Adrenal gland (tissue), 12 donors: ENCODE data around the gene TMIGD2. TPM values are rescaled to one million over a fixed set of nuclear protein-coding genes. Genes with fewer than 3 reads are reported as not detected.

Experiments
- polyA plus RNA-seq, 3 donors: library from polyadenylated mRNA; stranded (reverse); fragments of 200-250 nt in 2 of 3; fragments of 350-450 nt in 1 of 3; fragmentation: Illumina TruSeq in 1 of 3; extraction: RNeasy Lipid Tissue Mini Kit (QIAGEN cat#74804) in 1 of 3; gene quantifications; one replicate each; pipeline ENCODE4 v1.2.3, GENCODE V29; 2013 to 2014
- total RNA-seq, 9 donors: library from RNA; depleted of rRNA in 4 of 9; stranded (reverse); fragments of >200 nt in 4 of 9; fragments of 120-200 nt in 1 of 9; fragmentation: NEBNext Ultra II Directional in 1 of 9; extraction: Animal tissue kit (Norgen Biotek cat#: 25700) in 1 of 9; gene quantifications; one replicate each; pipeline versions ENCODE4 v1.1.0 to v1.2.4, GENCODE V29; 2013 to 2023
- donor health status: healthy with polysubstance abuse.
- donor health status: Bipolar disorder and iron deficiency.
- donor health status: DM: yes; HTN: yes; CAD: no.
- donor health status: DM: no; HTN: no; CAD: no.
- donor health status: DM: no; HTN: no; CAD: no.
- donor health status: DM: yes; HTN: yes; CAD: no.

TMIGD2 gene
- total and polyA plus RNA-seq, 12 donors = 0.17 to 0.25 (median 0.24) TPM; not detected in 9

Other genes starting within 250 kb of the TMIGD2 start
- 10 to 100 TPM in 8 of 9 donors, 1 to 10 TPM in 1; 4.5 to 77.2 (median 57.4) TPM for gene ZBTB7A, start 235.5 kb downstream of the TMIGD2 start, total RNA-seq
- 10 to 100 TPM in 2 of 3 donors, 1 to 10 TPM in 1; 7.1 to 22.5 (median 10.6) TPM for gene ZBTB7A, start 235.5 kb downstream of the TMIGD2 start, polyA plus RNA-seq
- gene MAP2K2, start 178.3 kb downstream of the TMIGD2 start, total RNA-seq = 100 to 1,000 TPM in 7 of 9 donors, 10 to 100 TPM in 2; 81.5 to 188 (median 140) TPM
- gene MAP2K2, start 178.3 kb downstream of the TMIGD2 start, polyA plus RNA-seq = 100 to 1,000 TPM; 114 to 369 (median 336) TPM
- 10 to 100 TPM in 1 of 9 donors, 1 to 10 TPM in 2, under 1 TPM in 3, not detected in 3; 0.38 to 30.4 (median 1.4) TPM for gene CREB3L3, start 148.8 kb downstream of the TMIGD2 start, total RNA-seq
- gene CREB3L3, start 148.8 kb downstream of the TMIGD2 start, polyA plus RNA-seq = 1 to 10 TPM in 2 of 3 donors, under 1 TPM in 1; 0.60 to 4.4 (median 1.0) TPM
- gene SIRT6, start 119.8 kb downstream of the TMIGD2 start, total RNA-seq = 10 to 100 TPM in 8 of 9 donors, 1 to 10 TPM in 1; 7.8 to 39.2 (median 21.9) TPM
- 10 to 100 TPM in 2 of 3 donors, 1 to 10 TPM in 1; 2.8 to 72.8 (median 53.7) TPM for gene SIRT6, start 119.8 kb downstream of the TMIGD2 start, polyA plus RNA-seq
- 1 to 10 TPM; 1.1 to 9.9 (median 3.2) TPM for gene ANKRD24, start 119.7 kb downstream of the TMIGD2 start, total RNA-seq
- gene ANKRD24, start 119.7 kb downstream of the TMIGD2 start, polyA plus RNA-seq = 10 to 100 TPM in 2 of 3 donors, 1 to 10 TPM in 1; 1.1 to 17.2 (median 14.7) TPM
- gene EBI3, start 72.9 kb downstream of the TMIGD2 start, total RNA-seq = 10 to 100 TPM in 3 of 9 donors, 1 to 10 TPM in 5, under 1 TPM in 1; 0.44 to 18.0 (median 7.5) TPM
- gene EBI3, start 72.9 kb downstream of the TMIGD2 start, polyA plus RNA-seq = 1 to 10 TPM; 1.4 to 5.7 (median 4.7) TPM
- 10 to 100 TPM; 14.0 to 34.4 (median 23.9) TPM for gene YJU2, start 55.3 kb downstream of the TMIGD2 start, total RNA-seq
- gene YJU2, start 55.3 kb downstream of the TMIGD2 start, polyA plus RNA-seq = 10 to 100 TPM; 19.9 to 81.2 (median 45.3) TPM
- gene SHD, start 23.1 kb downstream of the TMIGD2 start, total RNA-seq = 1 to 10 TPM in 2 of 9 donors, under 1 TPM in 1, not detected in 6; 0.67 to 4.1 (median 1.8) TPM
- gene SHD, start 23.1 kb downstream of the TMIGD2 start, polyA plus RNA-seq = under 1 TPM; 0.07 to 0.80 (median 0.24) TPM
- 1 to 10 TPM in 4 of 9 donors, under 1 TPM in 2, not detected in 3; 0.34 to 2.4 (median 1.1) TPM for gene FSD1, start 2.2 kb upstream of the TMIGD2 start, total RNA-seq
- gene FSD1, start 2.2 kb upstream of the TMIGD2 start, polyA plus RNA-seq = 1 to 10 TPM in 2 of 3 donors, under 1 TPM in 1; 0.46 to 7.2 (median 3.0) TPM
- 100 to 1,000 TPM in 1 of 9 donors, 10 to 100 TPM in 6, 1 to 10 TPM in 2; 5.7 to 106 (median 35.8) TPM for gene STAP2, start 36.4 kb upstream of the TMIGD2 start, total RNA-seq
- gene STAP2, start 36.4 kb upstream of the TMIGD2 start, polyA plus RNA-seq = 10 to 100 TPM in 2 of 3 donors, 1 to 10 TPM in 1; 6.7 to 63.1 (median 39.8) TPM
- gene MPND, start 41.2 kb upstream of the TMIGD2 start, total RNA-seq = 10 to 100 TPM in 6 of 9 donors, 1 to 10 TPM in 3; 4.5 to 37.5 (median 15.6) TPM
- gene MPND, start 41.2 kb upstream of the TMIGD2 start, polyA plus RNA-seq = 10 to 100 TPM in 2 of 3 donors, 1 to 10 TPM in 1; 7.0 to 52.3 (median 38.5) TPM
- gene SH3GL1, start 98.2 kb upstream of the TMIGD2 start, total RNA-seq = 100 to 1,000 TPM in 1 of 9 donors, 10 to 100 TPM in 8; 45.5 to 112 (median 83.8) TPM
- 100 to 1,000 TPM in 1 of 3 donors, 10 to 100 TPM in 2; 20.9 to 104 (median 96.4) TPM for gene SH3GL1, start 98.2 kb upstream of the TMIGD2 start, polyA plus RNA-seq
- 10 to 100 TPM in 2 of 9 donors, 1 to 10 TPM in 7; 3.4 to 14.6 (median 8.7) TPM for gene CHAF1A, start 100.3 kb upstream of the TMIGD2 start, total RNA-seq
- gene CHAF1A, start 100.3 kb upstream of the TMIGD2 start, polyA plus RNA-seq = 1 to 10 TPM; 4.0 to 8.2 (median 7.3) TPM
- 100 to 1,000 TPM; 113 to 317 (median 268) TPM for gene UBXN6, start 155.4 kb upstream of the TMIGD2 start, total RNA-seq
- 100 to 1,000 TPM in 2 of 3 donors, 10 to 100 TPM in 1; 53.9 to 257 (median 250) TPM for gene UBXN6, start 155.4 kb upstream of the TMIGD2 start, polyA plus RNA-seq
- 10 to 100 TPM; 29.9 to 54.6 (median 34.9) TPM for gene HDGFL2, start 169.9 kb upstream of the TMIGD2 start, total RNA-seq
- gene HDGFL2, start 169.9 kb upstream of the TMIGD2 start, polyA plus RNA-seq = 10 to 100 TPM; 22.0 to 74.7 (median 55.8) TPM
- 1 to 10 TPM in 6 of 9 donors, under 1 TPM in 3; 0.17 to 9.1 (median 2.0) TPM for gene PLIN4, start 216.1 kb upstream of the TMIGD2 start, total RNA-seq
- gene PLIN4, start 216.1 kb upstream of the TMIGD2 start, polyA plus RNA-seq = 10 to 100 TPM in 1 of 3 donors, 1 to 10 TPM in 1, under 1 TPM in 1; 0.09 to 25.4 (median 9.3) TPM
- 10 to 100 TPM in 4 of 9 donors, 1 to 10 TPM in 5; 1.5 to 47.6 (median 5.5) TPM for gene PLIN5, start 232.8 kb upstream of the TMIGD2 start, total RNA-seq
- gene PLIN5, start 232.8 kb upstream of the TMIGD2 start, polyA plus RNA-seq = 10 to 100 TPM in 1 of 3 donors, 1 to 10 TPM in 1, under 1 TPM in 1; 0.57 to 44.3 (median 9.0) TPM
- 10 to 100 TPM in 1 of 9 donors, 1 to 10 TPM in 5, under 1 TPM in 2, not detected in 1; 0.33 to 52.5 (median 3.2) TPM for gene LRG1, start 237.6 kb upstream of the TMIGD2 start, total RNA-seq
- 1 to 10 TPM in 2 of 3 donors, under 1 TPM in 1; 0.80 to 1.6 (median 1.2) TPM for gene LRG1, start 237.6 kb upstream of the TMIGD2 start, polyA plus RNA-seq